ENCODE data around the gene ZFC3H1.

ZFC3H1 gene

DNA sequence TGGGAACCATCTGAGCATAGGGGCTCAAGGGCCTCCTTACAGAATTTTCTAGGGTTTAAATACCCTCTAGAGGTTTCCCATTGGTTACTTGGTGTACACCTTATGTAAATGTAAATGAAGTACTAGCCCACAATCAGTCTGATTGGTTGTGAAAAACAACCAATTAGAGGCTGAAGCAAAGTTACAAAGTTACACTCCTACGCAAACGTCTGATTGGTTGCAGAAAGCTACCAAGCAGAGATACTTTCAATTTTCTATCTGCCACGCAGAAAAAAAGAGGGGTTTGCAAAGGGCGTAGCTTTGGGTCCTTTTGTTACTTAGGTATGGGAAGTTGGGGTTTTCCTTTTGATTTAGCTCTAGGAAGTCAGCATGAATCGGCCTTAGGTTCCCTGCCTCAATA is 20.4 kb upstream of the ZFC3H1 start:
- DNase-seq (no peak), ATAC-seq (no peak)

DNA sequence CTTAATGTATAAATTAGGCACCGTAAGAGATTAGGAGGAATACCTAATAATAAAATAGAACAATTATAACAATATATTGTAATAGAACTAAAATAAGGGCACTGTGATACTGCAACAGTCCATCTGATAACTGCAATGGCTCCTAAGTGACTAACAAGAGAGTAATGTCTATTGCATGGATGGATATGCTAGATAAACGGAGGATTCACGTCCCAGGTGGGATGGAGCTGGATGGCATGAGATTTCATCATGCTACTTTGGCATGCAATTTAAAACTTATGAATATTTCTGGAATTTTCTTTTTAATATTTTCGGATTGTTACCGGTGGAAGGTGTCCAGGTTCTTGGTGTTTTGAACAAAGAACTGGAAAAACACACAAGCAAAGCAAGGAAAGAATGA is 20.0 kb upstream of the ZFC3H1 start:
- DNase-seq (no peak), ATAC-seq (no peak)

DNA sequence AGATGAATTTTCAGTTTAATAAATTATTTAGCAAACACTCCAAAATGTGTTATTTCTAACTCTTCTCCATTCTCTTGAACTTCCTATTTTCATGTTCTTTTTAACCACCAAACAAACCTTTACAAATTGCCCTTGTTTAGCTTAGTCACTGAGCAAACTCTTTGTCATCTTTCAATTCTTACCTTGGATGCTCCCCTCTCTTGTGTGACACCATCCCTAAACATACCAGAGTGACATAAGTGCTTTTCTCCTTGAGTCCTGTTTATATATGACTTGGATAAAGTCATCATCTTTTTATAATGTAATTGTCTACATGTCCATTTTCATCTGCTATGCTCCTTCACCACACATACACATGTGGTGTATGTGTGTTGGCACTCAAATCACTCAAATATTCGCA is 18.8 kb upstream of the ZFC3H1 start:
- ATAC-seq = no peak
- no peak for DNase-seq

DNA sequence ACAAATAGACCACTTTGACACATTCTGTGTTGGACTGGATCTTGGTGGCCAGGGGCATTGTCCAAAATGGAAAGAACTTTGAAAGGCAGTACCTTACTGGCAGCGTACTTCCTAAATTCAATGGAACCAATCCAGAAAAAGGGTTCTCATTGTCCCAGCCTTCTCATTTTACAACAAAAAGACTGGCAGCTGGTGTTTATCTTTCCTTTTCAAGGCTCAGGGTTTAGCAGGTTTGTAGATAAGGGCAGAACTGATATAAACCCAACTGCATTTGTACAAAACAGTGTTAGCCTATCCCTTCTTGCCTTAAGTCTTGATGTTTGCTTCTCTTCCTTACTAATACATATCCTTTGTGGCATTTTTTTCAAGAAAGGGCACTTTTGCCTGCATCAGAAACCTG is 8.2 kb upstream of the ZFC3H1 start:
- no peak for ATAC-seq
- no peak for DNase-seq

DNA sequence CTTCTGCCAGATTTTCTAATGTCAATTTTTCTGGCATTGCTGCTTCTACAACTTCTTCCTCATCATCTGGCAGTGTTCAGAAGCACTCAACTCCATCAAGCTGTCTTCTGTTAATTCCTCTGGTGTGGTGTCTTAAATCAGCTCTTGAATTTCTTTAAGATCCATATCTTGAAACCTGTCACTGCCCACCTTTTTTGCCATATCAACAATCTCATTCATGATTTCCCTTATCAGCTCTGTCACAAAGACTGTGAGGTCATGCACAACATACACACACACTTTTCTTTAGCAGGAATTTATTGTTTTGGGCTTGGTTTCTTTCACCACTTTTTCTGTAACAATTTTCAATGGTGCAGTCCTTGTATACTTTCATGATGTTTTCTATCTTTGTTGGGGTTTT is 7.7 kb upstream of the ZFC3H1 start:
- DNase-seq = no peak
- ATAC-seq = no peak

DNA sequence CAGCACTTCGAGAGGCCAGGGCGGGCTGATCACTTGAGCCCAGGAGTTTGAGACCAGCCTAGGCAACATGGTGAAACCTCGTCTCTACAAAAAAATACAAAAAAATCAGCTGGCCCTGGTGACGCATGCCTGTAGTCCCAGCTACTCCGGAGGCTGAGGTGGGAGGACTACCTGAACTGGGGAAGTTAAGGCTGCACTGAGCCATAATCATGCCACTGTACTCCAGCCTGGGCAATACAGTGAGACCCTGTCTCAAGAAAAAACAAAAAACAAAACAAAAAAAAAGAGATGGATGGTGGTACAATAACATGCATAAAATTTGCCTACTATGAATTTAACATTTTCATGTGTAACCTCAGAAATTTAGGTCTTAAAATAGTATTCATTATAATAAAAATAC is 2.6 kb upstream of the ZFC3H1 start:
- no peak for ATAC-seq
- no peak for DNase-seq

DNA sequence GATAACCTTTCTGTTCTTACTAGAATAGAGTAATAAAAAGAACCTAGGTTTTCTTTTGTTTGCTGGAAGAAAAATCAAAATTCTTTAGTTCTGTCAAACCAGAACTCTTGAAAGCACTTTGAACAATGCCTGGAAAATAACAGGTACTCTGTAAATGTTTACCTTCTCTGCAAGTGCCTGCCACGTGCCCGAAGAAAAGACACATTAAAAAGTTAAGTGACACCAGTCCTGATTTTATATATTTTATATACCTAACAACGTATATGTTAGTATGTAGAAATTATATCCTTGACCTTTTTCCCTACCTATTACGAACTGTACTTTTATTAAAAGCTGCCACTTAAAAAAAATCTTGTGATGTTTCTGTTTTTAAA is 1.4 kb upstream of the ZFC3H1 start:
- ATAC-seq (no peak), DNase-seq (no peak)

DNA sequence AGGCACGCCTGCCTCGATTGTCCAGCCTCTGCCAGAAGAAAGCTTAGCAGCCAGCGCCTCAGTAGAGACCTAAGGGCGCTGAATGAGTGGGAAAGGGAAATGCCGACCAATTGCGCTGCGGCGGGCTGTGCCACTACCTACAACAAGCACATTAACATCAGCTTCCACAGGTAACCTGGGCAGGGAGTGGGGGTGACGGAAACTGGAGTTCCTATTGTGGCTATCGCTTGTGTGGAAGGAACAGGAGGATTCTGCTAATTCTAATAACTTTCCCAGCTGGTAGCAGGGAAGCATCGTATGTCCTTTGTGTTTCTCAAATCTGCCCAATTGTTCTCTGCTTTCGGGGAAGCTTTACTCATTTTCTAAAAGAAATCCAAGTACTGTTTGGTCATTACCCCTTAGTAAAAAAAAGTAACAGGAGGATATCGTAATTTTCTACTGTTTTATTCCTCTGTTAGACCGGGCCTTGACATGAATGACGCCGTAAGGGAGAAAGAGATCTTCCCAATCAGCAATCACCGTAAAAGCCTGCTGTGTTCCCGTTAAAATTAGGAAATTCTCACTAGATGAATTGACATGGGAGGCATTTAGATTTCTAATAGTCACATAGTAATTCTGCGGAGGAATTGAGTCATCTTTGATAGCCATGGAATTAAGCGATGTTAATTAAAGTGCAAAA is 902 bp upstream of the ZFC3H1 start:
- ATAC-seq (no peak), DNase-seq (no peak)

DNA sequence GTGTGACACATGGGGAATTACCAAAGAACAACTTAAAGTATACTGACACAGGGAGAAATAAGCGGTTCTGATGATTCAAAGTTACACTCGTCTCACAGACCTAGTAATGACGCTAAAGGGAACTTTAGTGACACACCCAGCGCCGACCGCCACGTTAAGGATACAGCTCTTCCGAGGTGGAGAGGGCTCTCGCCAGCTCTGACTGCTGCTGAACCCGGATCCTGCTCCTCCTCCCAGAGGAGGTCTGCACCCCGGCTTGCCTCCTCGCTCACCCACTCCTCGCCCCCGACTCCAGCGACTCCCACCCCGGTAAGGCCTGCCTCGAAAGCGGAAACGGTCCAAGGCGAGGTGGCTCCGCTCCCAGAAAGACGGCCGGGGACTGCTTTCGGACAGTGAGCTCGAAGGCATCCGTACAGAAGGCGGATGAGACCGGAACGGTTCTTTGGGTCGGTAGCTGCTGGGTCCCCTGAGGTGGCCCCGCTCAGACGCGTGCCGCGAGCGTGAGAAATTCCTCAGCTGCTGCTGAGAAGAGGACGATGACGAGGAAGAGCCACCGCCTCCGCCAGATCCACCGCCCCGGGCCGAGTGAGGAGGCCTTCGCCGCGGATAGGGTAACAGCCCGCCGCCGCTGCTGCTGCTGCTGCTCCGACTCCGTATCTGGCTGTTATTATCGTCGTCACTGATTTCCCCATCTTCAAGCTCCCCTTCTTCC is 643 bp downstream of the ZFC3H1 start:
- DNase-seq = peak; percentile 74
- peak; percentile 70 for ATAC-seq

DNA sequence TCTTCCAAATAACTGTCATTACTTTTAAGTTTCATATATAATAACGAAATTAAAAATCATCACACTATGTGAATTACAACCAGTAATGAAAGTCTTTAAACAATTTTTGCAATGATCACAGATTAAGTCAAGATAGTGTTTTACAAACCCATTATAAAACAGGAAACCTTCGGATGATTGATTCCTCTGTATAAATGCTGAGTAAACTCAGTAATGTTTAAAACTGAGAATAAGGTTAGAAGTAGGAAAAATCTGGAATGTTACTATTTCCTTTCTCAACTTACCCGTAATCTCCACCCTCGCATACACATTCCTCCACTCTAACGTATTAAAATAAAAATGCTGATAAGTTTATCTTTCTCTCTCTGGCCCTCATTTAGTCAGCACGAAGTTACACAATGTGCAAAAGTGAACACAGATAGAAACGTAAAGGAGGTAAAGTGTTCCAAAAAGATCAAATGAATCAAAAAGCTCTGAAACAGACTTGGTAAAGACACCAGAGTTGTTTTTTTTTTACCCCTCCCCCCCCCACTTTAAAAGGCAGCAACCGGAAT is 1.6 kb downstream of the ZFC3H1 start:
- no peak for DNase-seq

DNA sequence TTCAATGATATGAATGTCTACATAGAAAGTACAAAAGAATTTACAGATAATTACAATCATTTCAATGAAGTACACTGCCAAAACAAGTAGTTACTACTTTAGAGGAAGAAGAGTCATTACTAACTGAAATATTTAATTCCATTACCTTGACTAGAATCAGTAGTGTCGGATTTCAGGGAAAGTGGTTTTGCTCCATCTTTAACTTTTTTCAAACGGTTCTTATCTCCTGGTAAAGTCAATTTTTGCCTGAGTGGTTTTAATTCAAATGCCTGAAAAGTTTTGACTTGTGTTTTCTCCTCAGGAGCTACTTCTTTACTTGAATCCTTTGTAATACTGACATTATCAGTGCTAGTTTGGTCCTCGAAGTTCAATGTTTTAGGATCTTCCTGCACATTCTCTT is 6.9 kb downstream of the ZFC3H1 start:
- DNase-seq (no peak), ATAC-seq (no peak)

More for the DNA sequence above, 1.6 kb downstream of the ZFC3H1 start:
- no peak for ATAC-seq

DNA sequence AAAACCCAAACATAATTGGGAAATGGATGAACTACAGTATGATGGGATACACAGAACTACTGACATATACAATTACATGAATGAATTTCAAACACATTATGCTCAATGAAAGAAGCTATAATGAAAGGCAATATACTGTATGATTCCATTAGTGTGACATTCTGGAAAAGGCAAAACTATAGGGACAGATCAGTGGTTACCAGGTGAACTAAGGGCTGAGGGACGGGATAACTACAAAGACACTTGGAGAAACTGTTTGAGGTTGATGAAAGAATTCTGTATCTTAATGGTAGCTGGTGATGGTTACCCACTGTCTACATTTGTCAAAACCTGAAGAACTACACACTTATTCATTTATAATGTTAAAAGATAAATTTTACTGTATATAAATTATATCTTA is 7.7 kb downstream of the ZFC3H1 start:
- no peak for DNase-seq
- no peak for ATAC-seq

DNA sequence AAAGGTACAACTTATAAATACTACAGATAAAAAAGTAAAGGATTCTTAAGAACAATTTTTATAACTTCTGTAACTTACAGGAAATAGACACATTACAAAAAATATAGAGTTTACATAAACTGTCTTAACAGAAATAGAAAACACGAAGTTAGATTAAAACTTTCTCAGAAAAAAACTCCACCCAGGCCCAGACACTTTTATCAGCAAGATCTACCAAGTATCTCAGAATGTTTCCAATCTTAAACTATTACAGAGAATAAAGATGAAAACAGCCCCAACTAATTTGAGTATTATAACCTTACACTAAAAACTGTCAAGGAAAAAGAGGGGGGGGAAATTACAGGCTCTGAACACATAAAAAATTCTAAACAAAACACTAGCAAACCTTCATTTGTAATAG is 8.2 kb downstream of the ZFC3H1 start:
- ATAC-seq = no peak
- no peak for DNase-seq

DNA sequence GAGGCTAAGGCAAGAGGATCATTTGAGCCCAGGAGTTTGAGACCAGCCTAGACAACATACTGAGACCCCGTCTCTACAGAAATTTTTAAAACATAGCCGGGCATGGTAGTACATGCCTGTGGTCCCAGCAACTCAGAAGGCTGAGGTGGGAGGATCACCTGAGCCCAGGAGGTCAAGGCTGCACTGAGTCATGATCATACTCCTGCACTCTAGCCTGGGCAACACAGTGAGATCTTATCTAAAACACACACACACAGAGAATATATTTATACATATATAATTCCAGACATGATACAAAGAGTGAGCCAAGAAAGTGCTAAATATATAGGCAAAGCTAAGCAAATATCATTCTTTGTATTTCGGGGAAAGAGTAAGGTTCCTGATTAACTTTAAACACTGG is 9.4 kb downstream of the ZFC3H1 start:
- ATAC-seq (no peak), DNase-seq (no peak)

DNA sequence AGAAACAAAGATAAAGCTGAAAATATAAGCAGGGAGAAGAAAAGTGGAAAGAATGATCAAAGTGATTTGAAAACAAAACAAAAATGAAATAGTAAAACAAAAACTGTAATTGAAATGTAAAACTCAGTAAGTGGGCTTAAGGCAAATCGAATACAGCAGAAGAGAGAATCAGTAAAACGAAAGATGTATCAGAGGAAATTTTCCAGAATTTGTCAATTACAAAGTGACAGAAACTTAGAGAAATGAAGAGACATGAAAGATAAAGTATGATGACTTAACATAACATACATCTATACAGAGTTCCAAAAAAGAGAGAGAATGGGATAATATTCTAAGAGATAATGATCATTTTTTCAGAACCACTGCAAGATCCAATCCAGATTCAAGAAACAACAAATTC is 10.5 kb downstream of the ZFC3H1 start:
- ATAC-seq (no peak), DNase-seq (no peak)

DNA sequence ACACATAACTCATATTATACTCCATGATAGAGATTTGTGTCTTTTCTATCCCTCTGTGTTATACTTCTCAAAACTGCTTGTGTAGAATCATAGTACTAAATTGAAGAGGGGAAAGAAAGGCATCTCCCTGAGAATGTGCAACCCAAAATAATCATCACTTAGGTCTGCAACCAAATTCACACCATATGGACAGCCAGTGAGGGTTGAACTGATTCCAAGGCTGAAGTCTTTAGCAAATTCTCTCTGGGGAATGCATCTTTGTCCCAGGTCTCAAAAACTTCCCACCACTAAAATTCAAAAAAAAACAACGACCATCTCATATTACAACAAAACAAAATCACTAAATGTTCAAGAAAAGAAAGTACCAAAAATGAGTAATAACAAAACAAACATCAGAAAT is 11.0 kb downstream of the ZFC3H1 start:
- ATAC-seq (no peak), DNase-seq (no peak)

DNA sequence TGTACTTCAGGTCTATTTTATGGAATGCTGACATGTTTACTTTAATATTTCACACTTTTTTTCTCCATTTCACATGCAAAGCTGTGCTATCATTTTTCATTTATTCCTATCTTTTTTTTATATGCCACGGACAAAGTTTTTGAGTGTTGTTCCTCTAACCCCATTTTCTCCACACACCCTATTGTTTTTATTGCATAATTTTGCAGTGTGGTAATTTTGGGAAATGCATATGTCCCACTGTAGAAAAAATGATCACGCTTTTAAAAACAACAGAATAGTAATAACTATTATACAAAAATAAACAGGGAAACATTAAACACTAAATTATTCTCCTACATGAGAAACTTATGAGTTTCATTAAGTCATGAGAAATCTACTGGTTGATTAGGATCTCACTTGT is 14.2 kb downstream of the ZFC3H1 start:
- no peak for DNase-seq
- no peak for ATAC-seq

DNA sequence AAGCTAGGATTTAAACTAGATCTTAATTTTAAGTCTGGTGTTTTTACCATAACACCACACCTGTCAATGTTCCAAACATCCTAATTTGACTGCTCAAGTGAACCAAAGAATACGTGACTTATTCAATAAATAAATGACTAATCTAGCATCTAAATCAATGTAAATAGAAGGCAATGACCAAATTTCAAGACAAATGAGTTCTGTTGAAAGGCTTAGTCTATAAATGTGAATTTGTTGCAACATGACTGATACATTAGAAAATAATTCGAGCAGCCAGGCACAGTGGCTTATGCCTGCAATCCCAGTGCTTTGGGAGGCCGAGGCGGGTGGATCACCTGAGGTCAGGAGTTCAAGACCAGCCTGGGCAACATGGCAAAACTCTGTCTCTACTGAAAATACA is 15.1 kb downstream of the ZFC3H1 start:
- ATAC-seq = no peak
- no peak for DNase-seq

DNA sequence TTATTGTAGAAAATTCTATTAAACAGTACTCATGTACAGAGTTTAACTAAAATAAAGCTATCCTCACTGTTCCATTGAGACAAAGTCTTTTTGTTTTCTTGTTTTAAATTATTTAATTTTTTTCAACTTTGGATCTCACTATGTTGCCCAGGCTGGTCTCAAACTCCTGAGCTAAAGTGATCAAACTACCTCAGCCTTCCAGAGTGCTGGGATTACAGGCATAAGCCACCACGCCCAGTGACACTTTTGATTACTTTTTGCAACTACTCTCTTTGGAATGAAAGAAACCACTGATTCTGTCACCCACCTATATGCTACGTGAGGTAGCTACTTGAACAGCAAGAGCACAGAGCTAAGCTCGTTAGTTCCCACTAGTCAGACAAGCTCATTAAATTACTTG is 17.1 kb downstream of the ZFC3H1 start:
- ATAC-seq = no peak
- DNase-seq = no peak

DNA sequence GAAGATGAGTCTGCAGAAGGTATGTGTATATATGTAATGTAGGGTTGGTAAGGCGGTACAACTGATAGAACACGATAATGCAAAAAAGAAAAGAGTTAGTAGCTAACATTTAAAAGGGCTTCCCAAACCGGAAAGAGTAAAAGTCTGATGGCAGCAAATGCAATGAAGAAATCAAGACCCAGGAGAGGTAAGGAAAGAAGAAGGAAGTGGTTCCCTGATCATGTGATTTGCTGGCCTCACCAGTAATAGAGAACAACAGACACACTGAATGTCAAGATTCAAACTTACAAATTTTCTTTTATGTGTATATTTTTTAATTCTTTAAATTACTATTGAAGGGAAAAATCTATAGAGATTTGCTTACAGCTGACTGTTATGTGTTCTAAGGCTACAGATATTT is 18.4 kb downstream of the ZFC3H1 start:
- DNase-seq = no peak
- no peak for ATAC-seq

DNA sequence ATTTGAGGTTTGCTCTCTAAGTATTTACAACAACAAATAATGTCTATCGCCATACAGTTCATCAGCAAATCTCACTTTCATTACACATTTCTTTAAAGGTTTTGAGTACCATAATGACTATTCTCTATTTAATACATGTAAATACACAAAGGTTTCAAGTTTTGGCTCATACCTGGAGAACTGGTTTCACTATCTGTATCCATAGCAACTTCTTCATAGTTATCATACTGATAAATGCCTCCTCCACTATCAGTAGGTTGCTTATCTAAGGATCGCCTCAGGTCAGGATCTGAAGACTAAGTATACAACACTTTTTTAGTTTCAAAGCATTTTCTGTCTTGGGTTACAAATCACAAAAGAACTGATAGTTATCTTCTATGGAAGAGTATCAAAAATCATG is 21.4 kb downstream of the ZFC3H1 start:
- peak; percentile 51 for ATAC-seq
- no peak for DNase-seq

DNA sequence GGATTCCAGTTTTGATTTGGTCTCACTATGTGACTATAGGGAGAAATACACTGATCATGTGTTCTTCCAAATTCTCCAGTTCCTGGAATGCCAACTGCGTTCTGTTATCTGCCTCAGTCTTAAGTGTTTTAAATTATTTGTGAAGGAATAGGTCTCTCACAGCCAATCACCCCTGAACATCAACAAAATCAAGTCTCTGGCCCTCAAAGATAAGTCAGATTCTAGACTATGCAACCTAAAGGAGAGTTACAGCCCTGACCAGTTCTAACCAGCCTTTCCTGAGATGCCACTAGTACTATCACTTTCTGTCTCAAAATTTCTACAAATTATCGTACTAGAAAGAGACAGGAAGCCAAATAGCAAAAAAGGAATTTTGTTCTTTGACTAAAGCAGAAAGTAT is 22.3 kb downstream of the ZFC3H1 start:
- ATAC-seq (no peak), DNase-seq (no peak)

DNA sequence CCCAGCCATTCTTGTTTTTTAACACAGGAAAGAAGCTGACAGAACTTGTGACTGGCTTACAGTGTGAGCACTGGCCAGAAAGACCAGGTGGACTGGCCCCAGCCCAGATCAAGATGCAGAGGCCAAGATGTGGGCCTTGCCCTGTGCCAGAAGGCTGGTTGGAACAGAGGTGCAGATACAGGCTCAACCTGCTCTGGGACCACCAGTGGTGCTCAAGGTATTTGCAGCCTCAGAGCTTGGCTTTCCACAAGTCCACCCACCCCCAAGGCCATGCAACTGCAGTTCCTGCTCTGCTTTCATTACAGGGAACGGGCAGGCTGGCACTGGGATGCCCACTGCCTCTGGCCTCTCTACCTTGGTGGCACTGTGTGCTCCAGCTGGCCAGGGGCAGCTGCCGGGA is 23.3 kb downstream of the ZFC3H1 start:
- DNase-seq = no peak
- ATAC-seq = no peak

DNA sequence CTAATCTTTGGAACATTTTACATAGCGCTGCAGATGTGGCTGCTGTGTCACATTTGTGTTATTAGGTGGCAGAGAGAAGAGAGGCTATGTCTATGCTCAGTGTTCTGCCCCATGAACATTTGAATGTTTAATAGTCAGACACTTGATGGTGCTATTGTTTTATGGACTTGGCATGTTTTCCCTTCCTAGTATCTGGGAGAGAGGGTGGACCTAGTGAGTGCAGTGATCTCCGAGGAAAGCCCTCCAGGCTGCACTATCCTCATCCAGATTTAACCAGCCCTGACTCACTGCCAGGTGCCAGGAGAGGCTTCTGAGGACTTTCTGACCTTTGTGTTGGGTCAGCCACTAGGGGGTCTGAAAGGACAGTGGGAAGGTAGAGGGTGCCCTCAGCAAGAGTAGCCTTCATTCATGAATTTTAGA is 24.3 kb downstream of the ZFC3H1 start:
- ATAC-seq (peak; percentile 51), DNase-seq (no peak)

All from stimulated activated naive CD8-positive, alpha-beta T cell treated with anti-CD3 and anti-CD28 coated beads, Interleukin-15, Interleukin-2, amounts not matched to agents 100 U/mL and 50 U/mL, for 24 hours (primary cell).